Measurements from ENCODE around the gene RASD2. TPM values are rescaled to one million over a fixed set of nuclear protein-coding genes. Genes with fewer than 3 reads are reported as not detected.

Gene RASD2
- total and polyA plus RNA-seq, 2 experiments from 2014 or later: 0.61 to 1.1 TPM

- DNase-seq (ENCODE audit: low read depth in 1 of 2, low spot score in 1 of 2): no peak
- Histone ChIP-seq H3K36me3 (no peaks in the 10 kb centered on the region), H3K27me3 (no peaks in the 10 kb centered on the region), H3K4me3 (no peak overlapping the region), H3K27ac (no peak overlapping the region), H3K9me3 (ENCODE audit: low read depth) (no peaks in the 10 kb centered on the region), H3K4me1 (ENCODE audit: low read depth) (no peaks in the 10 kb centered on the region)
- TF ChIP-seq CTCF (IDR thresholded peaks at IDR 0.05; ENCODE audit: low read depth, low read length): no peak
Measured at GRCh38 chr22:35558719-35559118, 18.1 kb downstream of the RASD2 start.

GRCh38 chr22:35559354-35560005, 18.8 kb downstream of the RASD2 start:
- no peak overlapping the region for H3K4me3 ChIP-seq
- no peaks in the 10 kb centered on the region for H3K4me1 ChIP-seq (ENCODE audit: low read depth)
- TF ChIP-seq CTCF (IDR thresholded peaks at IDR 0.05; ENCODE audit: low read depth, low read length): no peak
- no peak for DNase-seq (ENCODE audit: low read depth in 1 of 2, low spot score in 1 of 2)
- H3K36me3 ChIP-seq: no peaks in the 10 kb centered on the region
- no peaks in the 10 kb centered on the region for H3K9me3 ChIP-seq (ENCODE audit: low read depth)
- H3K27me3 ChIP-seq: no peaks in the 10 kb centered on the region
- no peak overlapping the region for H3K27ac ChIP-seq

- Histone ChIP-seq H3K27me3 (no peaks in the 10 kb centered on the region), H3K27ac (no peak overlapping the region), H3K4me1 (ENCODE audit: low read depth) (no peaks in the 10 kb centered on the region), H3K9me3 (ENCODE audit: low read depth) (no peaks in the 10 kb centered on the region), H3K4me3 (no peak overlapping the region), H3K36me3 (no peaks in the 10 kb centered on the region)
- no peak for DNase-seq (ENCODE audit: low read depth in 1 of 2, low spot score in 1 of 2)
- TF ChIP-seq CTCF (IDR thresholded peaks at IDR 0.05; ENCODE audit: low read depth, low read length): no peak
Measured at GRCh38 chr22:35560366-35560765, 19.7 kb downstream of the RASD2 start.

- H3K27ac ChIP-seq: no peak overlapping the region
Measured at GRCh38 chr22:35560824-35561223, 20.2 kb downstream of the RASD2 start.

GRCh38 chr22:35561796-35562526, 21.3 kb downstream of the RASD2 start:
- Histone ChIP-seq H3K27me3 (no peaks in the 10 kb centered on the region), H3K9me3 (ENCODE audit: low read depth) (no peaks in the 10 kb centered on the region), H3K36me3 (no peaks in the 10 kb centered on the region), H3K4me1 (ENCODE audit: low read depth) (no peaks in the 10 kb centered on the region), H3K27ac (no peak overlapping the region), H3K4me3 (no peak overlapping the region)
- TF ChIP-seq CTCF (IDR thresholded peaks at IDR 0.05; ENCODE audit: low read depth, low read length): no peak
- peak in 1 of 2 donors; percentile 74 for DNase-seq (ENCODE audit: low read depth in 1 of 2, low spot score in 1 of 2)

More at GRCh38 chr22:35560824-35561223, 20.2 kb downstream of the RASD2 start:
- TF ChIP-seq CTCF (IDR thresholded peaks at IDR 0.05; ENCODE audit: low read depth, low read length): no peak
- DNase-seq (ENCODE audit: low read depth in 1 of 2, low spot score in 1 of 2): no peak
- Histone ChIP-seq H3K4me3 (no peak overlapping the region), H3K4me1 (ENCODE audit: low read depth) (no peaks in the 10 kb centered on the region), H3K27me3 (no peaks in the 10 kb centered on the region), H3K36me3 (no peaks in the 10 kb centered on the region), H3K9me3 (ENCODE audit: low read depth) (no peaks in the 10 kb centered on the region)

All from cardiac muscle cell (in vitro differentiated cells and primary cell).